Upper lobe of left lung (tissue), 6 donors: ENCODE results near the gene NF2. TPM values are rescaled to one million over a fixed set of nuclear protein-coding genes. Genes with fewer than 3 reads are reported as not detected.
A peak's percentile ranks its signal among the peaks of the same experiment; 100 is the strongest.

ENCODE experiments used
- ATAC-seq, 2 donors: fragments of 200-7000 bp; cut with Tn5 transposase; one replicate each; pipeline ENCODE4 v1.9.1; 2022; ENCODE audit warnings: mild to moderate bottlenecking in 2 of 2, moderate library complexity in 2 of 2; ENCODE audit not compliant: low FRiP score in 2 of 2
- DNase-seq, 2 donors: peaks; one replicate each; pipeline ENCODE4 v3.0.0-alpha.2; 2019 to 2020
- H3K27ac ChIP-seq, 4 donors: fragments of 200-600 bp; sonication (generic); one replicate each; pipeline ENCODE4 v1.5.1; 2016 to 2019
- H3K27me3 ChIP-seq, 4 donors: fragments of 200-600 bp; sonication (generic); one replicate each; pipeline ENCODE4 v1.5.1; 2017 to 2019
- H3K36me3 ChIP-seq, 4 donors: fragments of 200-600 bp; sonication (generic); one replicate each; pipeline ENCODE4 v1.5.1; 2016 to 2019
- H3K4me1 ChIP-seq, 4 donors: fragments of 200-600 bp; sonication (generic); one replicate each; pipeline ENCODE4 v1.5.1; 2018 to 2019
- H3K4me3 ChIP-seq, 4 donors: fragments of 200-600 bp; sonication (generic); one replicate each; pipeline ENCODE4 v1.5.1; 2017 to 2019; ENCODE audit warnings: mild to moderate bottlenecking in 2 of 4, moderate library complexity in 1 of 4
- H3K9me3 ChIP-seq, 4 donors: fragments of 200-600 bp; sonication (generic); one replicate each; pipeline ENCODE4 v1.5.1; 2018 to 2019
- EP300 ChIP-seq, 4 donors: sonication (generic); formaldehyde crosslinking; IDR thresholded peaks; one replicate each; pipeline ENCODE4 v1.5.1; 2017; ENCODE audit warnings: antibody characterized with exemption in 4 of 4, control low read depth in 2 of 4
- POLR2A ChIP-seq, 4 donors: fragments of 450-650 bp; IDR thresholded peaks; one replicate each; pipeline ENCODE4 v1.5.1; 2016 to 2017; ENCODE audit warnings: antibody characterized with exemption in 4 of 4, mild to moderate bottlenecking in 2 of 4
- POLR2AphosphoS5 ChIP-seq, 2 donors: sonication (generic); formaldehyde crosslinking; IDR thresholded peaks; one replicate each; pipeline ENCODE4 v1.5.1; 2017; ENCODE audit warnings: antibody characterized with exemption in 2 of 2
- WGBS, 2 donors: methylation state at CpG; one replicate each; pipeline ENCODE4 v1.1.5; 2017 to 2018; 5-methylcytosine and 5-hydroxymethylcytosine counted together
- total RNA-seq, 6 donors: library from RNA; depleted of rRNA in 4 of 6; stranded (reverse); fragments of >200 nt in 4 of 6; gene quantifications; one replicate each; pipeline versions ENCODE4 v1.1.0 to v1.2.1, GENCODE V29; 2016 to 2021
- TF ChIP-seq, protein P1 (sequence below), 6 experiments: fragments of 450-650 bp in 4 of 6; fragments of 200-600 bp in 2 of 6; sonication (generic) in 2 of 6; IDR thresholded peaks; one replicate each; pipeline ENCODE4 v1.5.1; 2016 to 2019; ENCODE audit warnings: antibody characterized with exemption in 6 of 6
- donor health status: DM: no; HTN: no; CAD: no; lungs with moderate emphysema.
- donor health status: DM: no; HTN: yes; CAD: no; lungs with severe emphysema.

NF2 gene
- total RNA-seq, 6 donors from 2014 or later: 31.2 to 43.8 (median 41.3) TPM

DNA sequence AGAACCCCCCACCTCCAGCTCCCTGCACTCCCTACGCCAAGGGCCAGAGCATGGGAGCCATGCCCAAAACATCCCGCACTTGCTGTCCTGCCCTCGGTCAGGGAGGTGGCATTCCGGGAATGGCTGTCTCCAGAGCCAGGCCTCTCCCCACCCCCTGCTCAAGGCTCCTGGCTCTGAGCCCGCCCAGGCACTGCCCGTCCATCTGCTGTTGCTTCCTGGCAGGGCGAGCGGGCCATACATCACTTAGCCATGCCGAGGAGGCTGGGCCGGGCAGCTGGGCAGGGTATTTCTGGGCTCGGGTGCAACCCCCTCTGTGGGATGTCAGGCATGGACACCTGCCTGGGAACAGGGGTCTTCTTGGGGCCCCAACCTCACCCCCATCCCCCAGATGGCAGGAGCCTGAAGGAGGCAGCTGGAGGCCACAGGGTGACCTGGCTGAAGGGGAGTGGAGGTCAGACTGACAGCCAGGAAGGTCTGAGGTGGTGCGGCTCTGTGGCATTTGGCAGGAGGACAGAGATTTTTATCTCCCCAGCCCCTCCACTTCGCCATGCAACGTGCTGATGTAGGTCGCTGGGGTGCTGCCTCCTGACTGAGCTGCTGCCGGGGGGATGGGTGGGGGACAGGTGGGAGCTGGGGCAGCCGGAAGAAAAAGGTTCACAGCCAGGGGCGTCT is 107.6 kb downstream of the NF2 start:
- H3K4me3 ChIP-seq: no peak overlapping the region

DNA sequence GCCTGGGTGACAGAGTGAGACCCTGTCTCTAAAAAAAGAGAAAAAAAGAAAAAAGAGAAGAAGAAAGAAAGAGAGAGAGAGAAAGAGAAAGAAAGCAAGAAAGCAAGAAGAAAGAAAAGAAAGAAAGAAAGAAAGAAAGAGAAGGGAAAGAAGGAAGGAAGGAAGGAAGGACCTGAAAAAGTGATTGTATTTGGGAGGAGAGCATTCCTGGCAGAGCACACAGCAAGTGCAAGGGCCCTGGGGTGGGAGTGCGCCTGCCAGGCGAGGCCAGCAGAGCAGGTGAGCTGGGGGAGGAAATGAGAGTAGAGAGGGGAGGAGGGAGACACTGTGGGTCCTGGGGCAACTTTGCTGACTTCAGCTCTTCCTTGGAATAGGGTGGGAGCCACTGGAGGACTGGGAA is 108.7 kb downstream of the NF2 start:
- Histone ChIP-seq H3K27ac (no peak overlapping the region), H3K9me3 (no peaks in the 10 kb centered on the region), H3K4me3 (no peak overlapping the region), H3K4me1 (no peaks in the 10 kb centered on the region), H3K27me3 (no peaks in the 10 kb centered on the region), H3K36me3 (no peaks in the 10 kb centered on the region)
- DNase-seq: no peak
- WGBS, 2 donors: 72 to 82% methylated on average over 2 of the region's 2 CpGs
- ATAC-seq: no peak
- no peak for TF ChIP-seq POLR2AphosphoS5 (IDR thresholded peaks at IDR 0.05)
- no peak for TF ChIP-seq POLR2A (IDR thresholded peaks at IDR 0.05)
- TF ChIP-seq EP300 (IDR thresholded peaks at IDR 0.05): no peak
- TF ChIP-seq, protein P1, sequence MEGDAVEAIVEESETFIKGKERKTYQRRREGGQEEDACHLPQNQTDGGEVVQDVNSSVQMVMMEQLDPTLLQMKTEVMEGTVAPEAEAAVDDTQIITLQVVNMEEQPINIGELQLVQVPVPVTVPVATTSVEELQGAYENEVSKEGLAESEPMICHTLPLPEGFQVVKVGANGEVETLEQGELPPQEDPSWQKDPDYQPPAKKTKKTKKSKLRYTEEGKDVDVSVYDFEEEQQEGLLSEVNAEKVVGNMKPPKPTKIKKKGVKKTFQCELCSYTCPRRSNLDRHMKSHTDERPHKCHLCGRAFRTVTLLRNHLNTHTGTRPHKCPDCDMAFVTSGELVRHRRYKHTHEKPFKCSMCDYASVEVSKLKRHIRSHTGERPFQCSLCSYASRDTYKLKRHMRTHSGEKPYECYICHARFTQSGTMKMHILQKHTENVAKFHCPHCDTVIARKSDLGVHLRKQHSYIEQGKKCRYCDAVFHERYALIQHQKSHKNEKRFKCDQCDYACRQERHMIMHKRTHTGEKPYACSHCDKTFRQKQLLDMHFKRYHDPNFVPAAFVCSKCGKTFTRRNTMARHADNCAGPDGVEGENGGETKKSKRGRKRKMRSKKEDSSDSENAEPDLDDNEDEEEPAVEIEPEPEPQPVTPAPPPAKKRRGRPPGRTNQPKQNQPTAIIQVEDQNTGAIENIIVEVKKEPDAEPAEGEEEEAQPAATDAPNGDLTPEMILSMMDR (IDR thresholded peaks at IDR 0.05): no peak

More for the DNA sequence above, 107.6 kb downstream of the NF2 start:
- DNase-seq (peak in 1 of 2 donors; percentile 75), ATAC-seq (no peak)
- TF ChIP-seq POLR2AphosphoS5 (IDR thresholded peaks at IDR 0.05): no peak
- TF ChIP-seq, protein P1 (IDR thresholded peaks at IDR 0.05): no peak
- no peak for TF ChIP-seq POLR2A (IDR thresholded peaks at IDR 0.05)
- TF ChIP-seq EP300 (IDR thresholded peaks at IDR 0.05): no peak
- H3K27ac ChIP-seq: no peak overlapping the region
- H3K9me3 ChIP-seq: no peaks in the 10 kb centered on the region
- H3K27me3 ChIP-seq: no peaks in the 10 kb centered on the region
- no peaks in the 10 kb centered on the region for H3K36me3 ChIP-seq
- H3K4me1 ChIP-seq: no peaks in the 10 kb centered on the region
- WGBS, 2 donors: 43% methylated on average over 3 to 18 of the region's 18 CpGs

DNA sequence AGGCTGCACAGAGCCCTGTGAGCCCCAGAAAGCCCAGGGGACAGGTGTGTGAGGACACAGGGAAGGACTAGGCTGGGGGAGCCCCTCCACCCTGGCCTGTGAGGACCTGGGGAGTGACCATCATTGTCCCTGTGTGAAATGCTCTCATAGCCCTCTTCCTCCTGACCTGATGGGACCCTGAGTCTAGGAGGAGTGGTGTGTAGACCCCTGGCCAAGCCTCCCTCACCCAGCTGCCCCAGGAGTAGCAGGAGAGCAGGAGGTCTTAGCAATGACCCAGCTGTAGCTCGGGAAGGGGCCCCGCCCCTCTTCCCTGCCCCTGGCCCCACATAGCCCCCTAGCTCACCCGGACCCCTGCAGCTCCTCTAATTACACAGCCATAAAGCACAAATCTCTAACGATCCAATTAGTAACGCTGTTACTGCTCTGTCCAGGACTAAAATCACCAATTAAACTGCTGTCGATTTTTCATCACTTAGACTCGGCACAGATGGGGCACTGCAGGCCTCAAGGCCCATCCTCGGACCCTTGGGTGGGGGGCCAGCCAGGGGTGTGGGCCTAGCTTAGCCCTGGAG is 109.8 kb downstream of the NF2 start:
- DNase-seq (no peak), ATAC-seq (no peak)
- H3K4me3 ChIP-seq: no peak overlapping the region
- whole genome bisulfite sequencing, 2 donors: 44 to 77% methylated on average over 3 to 8 of the region's 8 CpGs
- H3K9me3 ChIP-seq: no peaks in the 10 kb centered on the region
- H3K4me1 ChIP-seq: no peaks in the 10 kb centered on the region
- no peak overlapping the region for H3K27ac ChIP-seq
- H3K27me3 ChIP-seq: peaks cover 0 to 1% (median 0%) of the 10 kb centered on the region in 4 donors
- H3K36me3 ChIP-seq: no peaks in the 10 kb centered on the region
- TF ChIP-seq POLR2AphosphoS5 (IDR thresholded peaks at IDR 0.05): no peak
- no peak for TF ChIP-seq EP300 (IDR thresholded peaks at IDR 0.05)
- no peak for TF ChIP-seq POLR2A (IDR thresholded peaks at IDR 0.05)
- TF ChIP-seq, protein P1 (IDR thresholded peaks at IDR 0.05): no peak

DNA sequence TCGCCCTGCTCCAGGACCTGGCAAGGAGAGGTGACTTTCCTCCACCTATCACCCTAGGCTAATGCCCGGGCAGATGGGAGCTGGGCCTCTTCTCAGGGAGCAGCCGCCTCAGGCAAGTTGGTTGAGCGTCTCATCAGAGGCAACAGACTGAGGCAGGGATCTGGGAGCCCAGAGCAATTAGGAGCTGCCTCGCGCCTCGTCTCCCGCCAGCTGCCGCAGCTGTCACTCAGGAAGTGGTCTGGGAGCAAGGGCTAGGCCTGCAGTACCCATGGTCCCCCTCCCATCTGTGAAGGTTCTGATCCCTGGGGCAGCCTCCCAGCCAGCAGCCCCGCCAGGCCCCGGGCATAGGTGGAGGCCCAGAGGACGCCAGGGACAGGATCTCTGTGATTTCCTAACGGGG is 111.8 kb downstream of the NF2 start:
- H3K27me3 ChIP-seq: peaks cover 0 to 21% (median 11%) of the 10 kb centered on the region in 4 donors
- DNase-seq (no peak), ATAC-seq (no peak)
- 63 to 100% methylated on average over 1 to 13 of the region's 13 CpGs for WGBS, 2 donors
- H3K27ac ChIP-seq: no peak overlapping the region
- no peak overlapping the region for H3K4me3 ChIP-seq
- H3K9me3 ChIP-seq: no peaks in the 10 kb centered on the region
- peaks cover 1 to 9% (median 4%) of the 10 kb centered on the region in 4 donors for H3K4me1 ChIP-seq
- TF ChIP-seq, protein P1 (IDR thresholded peaks at IDR 0.05): no peak
- TF ChIP-seq POLR2A (IDR thresholded peaks at IDR 0.05): no peak
- no peaks in the 10 kb centered on the region for H3K36me3 ChIP-seq

DNA sequence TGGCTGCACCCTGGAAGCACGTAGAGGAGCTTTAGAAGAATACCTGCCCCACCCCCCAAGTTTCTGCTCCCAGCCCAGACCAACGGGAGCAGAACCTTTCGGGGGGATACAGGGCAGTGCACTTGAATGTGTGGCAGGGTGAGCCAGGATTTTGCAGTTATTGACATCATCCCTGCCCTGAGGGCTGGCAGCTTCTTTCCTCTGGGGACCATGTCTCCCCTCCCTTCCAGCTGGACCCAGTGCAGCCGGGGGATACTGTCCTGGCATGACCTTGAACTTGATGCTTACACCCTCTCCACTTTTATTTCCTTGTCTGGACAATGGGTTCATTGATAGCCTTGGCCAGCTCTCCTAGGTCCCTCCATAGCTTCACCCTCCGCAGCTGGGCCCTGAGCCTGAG is 112.3 kb downstream of the NF2 start:
- Histone ChIP-seq H3K36me3 (no peaks in the 10 kb centered on the region), H3K9me3 (no peaks in the 10 kb centered on the region), H3K4me1 (peaks cover 6 to 13% (median 8%) of the 10 kb centered on the region in 4 donors), H3K4me3 (no peak overlapping the region), H3K27me3 (peaks cover 0 to 26% (median 13%) of the 10 kb centered on the region in 4 donors), H3K27ac (no peak overlapping the region)
- 75 to 83% methylated on average over 1 to 5 of the region's 5 CpGs for WGBS, 2 donors
- ATAC-seq (no peak), DNase-seq (no peak)
- TF ChIP-seq EP300 (IDR thresholded peaks at IDR 0.05) (no peak), POLR2A (IDR thresholded peaks at IDR 0.05) (no peak), POLR2AphosphoS5 (IDR thresholded peaks at IDR 0.05) (no peak)
- TF ChIP-seq, protein P1 (IDR thresholded peaks at IDR 0.05): no peak
